NOMO-1 treated with dmso at 0.1 percent for 144 hours (cell line): ENCODE measurements around the gene CYP27A1.
"Not testable (repeated sequence)": the region's sequence is repeated elsewhere in the genome, so short reads cannot be mapped to it uniquely, and the experiment has no call there.

Experiments used
- DNase-seq: peaks from one replicate; lab custom pipeline; 2025; ENCODE audit not compliant: unreplicated experiment; lab: John Stamatoyannopoulos, UW

CYP27A1 gene

DNA sequence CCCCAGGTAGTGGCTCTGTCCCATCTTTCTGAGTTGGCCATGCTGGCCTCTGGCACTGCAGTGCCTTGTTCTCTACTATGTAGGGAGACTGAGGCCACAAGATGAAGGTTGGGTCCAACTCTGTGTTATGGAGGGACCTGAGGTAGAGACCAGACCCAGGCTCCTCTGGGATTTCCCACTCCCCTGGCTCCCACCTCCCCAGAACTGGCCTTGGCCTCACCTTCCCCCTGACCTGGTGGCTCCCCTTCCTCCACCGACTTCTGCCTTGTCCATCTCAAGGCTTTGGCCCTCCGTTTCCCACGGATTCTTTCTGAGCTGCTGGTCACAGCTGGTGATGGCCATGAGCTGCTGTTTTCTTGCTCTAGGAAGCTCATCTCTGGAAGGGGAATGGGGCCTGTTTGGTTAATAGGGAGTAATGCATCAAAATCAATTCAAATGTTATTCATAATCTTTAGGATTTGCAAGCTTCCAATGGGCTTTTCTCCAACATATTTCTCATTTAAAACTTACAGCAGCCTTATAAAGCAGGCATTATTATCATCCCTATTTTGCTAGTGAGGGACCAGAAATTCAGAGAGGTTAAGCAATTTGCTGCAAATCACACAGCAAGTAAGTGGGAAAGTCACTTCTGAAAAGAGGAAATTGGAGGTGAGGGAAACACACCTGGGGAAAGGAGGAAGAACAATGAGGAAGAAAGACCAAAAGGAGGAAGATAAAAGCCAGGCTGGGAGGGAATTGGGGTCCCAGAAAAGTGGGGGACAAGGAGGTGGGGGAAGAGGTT is 48.8 kb downstream of the CYP27A1 start:
- no peak for DNase-seq

DNA sequence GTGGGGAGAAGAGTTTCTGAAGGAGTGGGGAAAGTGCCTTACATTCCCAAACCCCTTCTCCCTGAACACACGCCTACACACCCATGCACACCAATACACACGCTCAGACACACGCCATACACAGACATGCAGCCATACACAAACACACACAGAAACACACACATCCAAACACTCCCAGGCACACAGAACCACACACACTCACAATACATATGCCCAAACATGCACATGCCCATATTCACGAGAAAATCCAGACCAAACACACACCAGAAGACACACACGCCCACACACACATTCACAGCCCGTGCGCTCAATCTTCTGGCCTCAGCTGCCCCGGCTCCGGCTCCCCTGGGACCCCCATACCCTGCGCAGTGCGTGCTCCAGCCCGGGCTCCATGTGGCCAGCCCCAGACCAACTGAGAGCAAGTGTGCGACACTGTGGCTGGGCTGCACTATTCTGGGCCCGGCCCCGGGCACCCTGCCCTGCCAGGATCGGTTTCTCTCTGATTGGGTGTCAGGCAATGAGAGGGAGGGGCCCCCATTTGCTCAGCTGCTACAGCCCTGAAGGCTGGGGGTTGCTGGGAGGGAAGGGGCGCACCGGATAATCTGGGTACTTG is 49.5 kb downstream of the CYP27A1 start, which contains the start of gene PRKAG3:
PRKAG3 (minus strand) TSS at position 426 of the 613 bp plus-strand sequence.
- DNase-seq, result no peak

DNA sequence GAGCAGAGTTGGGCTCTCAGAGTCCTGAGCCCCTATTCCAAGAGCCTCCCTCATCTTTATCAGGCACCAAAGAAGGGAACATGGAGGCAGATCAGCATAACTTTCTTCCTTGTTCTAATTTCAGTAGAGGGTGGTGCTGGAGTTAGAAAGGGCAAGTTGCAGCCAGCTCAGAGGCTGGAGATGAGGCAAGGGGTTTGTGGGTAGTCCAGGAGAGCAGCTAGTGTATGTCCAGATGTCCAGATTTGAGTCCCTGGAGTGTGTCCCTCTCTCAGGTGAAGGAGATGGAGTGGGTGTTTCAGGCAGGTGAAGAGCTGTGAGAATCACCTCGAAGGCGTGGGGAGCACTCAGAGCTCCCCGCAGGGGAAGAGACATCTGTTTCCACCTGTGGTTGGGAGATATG is 50.1 kb downstream of the CYP27A1 start:
- DNase-seq, result no peak

DNA sequence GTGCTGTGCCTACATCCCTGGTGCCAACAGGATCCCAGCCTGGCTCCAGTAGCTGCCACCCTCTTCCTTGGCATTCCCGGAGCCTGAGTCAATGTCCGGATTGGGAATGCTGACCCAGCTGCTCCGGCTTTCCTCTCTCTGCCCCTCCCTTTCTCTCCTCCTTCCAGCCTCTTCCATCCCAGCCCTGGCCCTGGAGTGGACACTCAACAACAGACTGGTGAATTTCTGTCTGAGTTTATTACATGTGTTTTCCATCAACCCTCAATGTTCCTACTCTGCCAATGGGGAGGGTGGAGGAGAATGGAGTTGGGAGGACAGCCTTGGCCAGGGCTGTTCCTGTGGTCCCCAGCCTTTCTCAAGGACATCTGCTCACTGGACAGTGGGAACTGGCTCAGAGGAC is 50.6 kb downstream of the CYP27A1 start:
- no peak for DNase-seq

DNA sequence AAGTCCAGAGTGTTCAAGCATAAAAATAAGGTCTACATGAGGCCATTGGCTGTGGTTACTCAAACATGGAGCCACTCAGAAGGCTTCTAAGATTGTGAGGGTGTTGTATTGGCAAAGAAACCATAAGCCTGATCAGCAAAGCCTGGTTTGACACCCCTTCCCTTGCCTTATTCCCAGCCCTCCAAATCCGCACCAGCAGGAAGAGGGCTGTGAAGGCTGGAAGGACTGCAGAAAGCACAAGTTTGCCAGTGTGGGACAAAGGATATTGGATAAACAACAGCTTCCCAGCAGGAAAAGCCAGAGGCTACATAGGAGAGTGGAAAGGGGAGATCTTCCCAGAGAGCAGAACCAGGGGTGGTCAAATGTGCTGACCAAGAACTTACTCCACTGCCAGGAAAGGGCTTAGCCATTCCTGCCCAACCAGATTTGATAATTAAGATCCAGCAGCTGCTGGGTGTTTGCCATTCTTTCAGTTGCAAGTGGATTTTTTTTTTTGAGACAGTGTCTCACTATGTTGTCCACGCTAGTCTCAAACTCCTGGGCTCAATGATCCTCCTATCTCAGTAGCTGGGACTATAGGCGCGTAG is 51.2 kb downstream of the CYP27A1 start:
- no peak for DNase-seq

DNA sequence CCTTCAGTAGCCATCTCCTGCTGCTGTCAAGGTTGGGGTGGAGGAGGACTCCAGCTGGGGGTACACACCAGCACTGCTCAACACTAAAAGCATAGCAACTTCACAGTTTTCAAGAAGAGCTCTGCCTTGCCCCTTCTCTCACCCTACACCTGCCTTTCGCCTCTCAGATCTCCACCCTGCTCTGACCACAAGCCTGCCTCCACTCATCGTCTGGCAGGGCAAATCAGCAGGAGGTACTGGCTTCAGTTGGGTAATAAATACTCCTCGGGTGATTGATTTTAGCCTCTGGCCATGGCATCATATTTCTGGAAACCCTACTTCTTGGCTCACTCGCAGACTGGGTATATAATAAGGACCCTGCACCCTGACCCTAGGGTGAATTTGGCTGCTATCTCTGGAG is 52.7 kb downstream of the CYP27A1 start:
- no peak for DNase-seq

DNA sequence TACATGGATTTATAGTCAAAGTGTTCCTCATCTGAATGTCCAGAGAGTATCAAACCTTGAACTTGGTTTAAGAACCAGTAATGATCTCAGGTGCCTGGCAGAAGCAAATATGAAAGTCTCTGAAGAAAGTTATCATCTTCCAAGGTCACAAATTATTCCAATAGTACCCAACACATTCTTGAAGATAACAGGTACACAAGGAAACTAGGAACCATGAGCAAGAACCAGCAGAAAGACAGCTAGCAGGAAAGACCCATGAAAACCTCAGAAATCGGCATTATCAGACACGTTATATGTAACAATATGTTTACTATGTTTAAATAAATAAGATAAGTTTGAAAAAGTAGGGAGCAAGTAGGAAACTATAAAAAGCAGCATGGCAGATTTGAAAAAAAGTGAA is 55.5 kb downstream of the CYP27A1 start:
- DNase-seq, result no peak

DNA sequence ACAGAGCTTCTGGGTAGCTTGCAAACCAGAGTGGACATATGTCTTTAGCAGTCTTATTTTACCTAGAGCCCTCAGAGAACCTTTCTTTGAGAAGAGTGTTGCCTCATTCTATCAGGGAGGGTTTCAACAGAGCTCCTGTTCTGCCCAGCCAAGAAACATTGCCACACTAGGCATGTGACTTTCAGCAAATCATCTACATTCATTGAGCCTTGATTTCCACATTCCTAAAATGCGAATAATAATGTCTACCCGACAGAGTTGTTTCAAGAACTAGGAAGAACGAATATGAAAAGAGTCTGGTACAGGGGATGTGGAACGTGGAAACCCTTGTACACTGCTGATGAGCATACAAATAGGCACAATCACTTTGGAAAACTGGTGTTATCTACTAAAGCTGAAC is 57.5 kb downstream of the CYP27A1 start:
- peak; percentile 54 for DNase-seq

DNA sequence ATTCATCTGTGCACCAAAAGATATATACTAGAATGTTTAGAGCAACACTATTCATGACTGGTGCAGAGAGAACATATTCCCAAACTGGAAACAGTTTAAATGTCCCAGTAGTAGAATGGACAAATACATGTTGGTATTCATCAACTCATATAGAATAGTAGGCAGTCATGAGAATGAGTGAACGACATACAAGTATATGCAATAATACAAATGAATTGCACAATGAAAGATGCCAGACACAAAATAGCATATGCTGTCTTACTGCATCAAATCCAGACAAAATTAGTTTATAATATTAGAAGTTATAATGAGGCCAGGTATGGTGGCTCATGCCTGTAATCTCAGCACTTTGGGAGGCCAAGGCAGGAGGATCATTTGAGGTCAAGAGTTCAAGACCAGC is 57.9 kb downstream of the CYP27A1 start:
- no peak for DNase-seq

DNA sequence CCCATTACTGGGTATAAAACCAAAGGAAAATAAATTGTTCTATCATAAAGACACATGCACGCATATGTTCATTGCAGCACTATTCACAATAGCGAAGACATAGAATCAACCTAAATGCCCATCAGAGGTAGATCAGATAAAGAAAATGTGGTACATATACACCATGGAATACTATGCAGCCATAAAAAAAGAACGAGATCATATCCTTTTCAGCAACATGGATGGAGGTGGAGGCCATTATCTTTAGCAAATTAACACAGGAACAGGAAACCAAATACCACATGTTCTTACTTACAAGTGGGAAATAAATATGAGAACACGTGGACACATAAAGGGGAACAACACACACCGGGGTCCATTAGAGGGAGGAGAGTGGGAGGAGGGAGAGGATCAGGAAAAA is 62.4 kb downstream of the CYP27A1 start:
- DNase-seq, result not testable (repeated sequence)

DNA sequence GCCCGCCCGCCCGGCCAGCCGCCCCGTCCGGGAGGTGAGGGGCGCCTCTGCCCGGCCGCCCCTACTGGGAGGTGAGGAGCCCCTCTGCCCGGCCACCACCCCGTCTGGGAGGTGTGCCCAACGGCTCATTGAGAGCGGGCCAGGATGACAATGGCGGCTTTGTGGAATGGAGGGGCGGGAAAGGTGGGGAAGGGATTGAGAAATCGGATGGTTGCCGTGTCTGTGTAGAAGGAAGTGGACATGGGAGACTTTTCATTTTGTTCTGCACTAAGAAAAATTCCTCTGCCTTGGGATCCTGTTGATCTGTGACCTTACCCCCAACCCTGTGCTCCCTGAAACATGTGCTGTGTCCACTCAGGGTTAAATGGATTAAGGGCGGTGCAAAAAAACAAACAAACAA is 65.0 kb downstream of the CYP27A1 start:
- DNase-seq, result not testable (repeated sequence)

DNA sequence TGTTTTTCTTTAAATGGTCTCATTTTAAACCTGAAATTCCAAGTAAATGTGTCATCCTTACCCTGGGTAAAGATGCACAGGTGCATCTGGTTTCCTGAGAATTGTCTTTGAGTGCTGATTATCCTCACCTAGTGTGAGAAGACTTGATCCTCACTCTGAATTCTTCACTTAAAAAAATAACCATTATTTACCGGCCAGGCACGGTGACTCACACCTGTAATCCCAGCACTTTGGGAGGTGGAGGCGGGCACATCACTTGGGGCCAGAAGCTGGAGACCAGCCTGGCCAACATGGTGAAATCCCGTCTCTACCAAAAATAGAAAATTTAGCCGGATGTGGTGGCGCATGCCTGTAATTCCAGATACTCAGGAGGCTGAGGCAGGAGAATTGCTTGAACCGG is 67.8 kb downstream of the CYP27A1 start:
- no peak for DNase-seq

DNA sequence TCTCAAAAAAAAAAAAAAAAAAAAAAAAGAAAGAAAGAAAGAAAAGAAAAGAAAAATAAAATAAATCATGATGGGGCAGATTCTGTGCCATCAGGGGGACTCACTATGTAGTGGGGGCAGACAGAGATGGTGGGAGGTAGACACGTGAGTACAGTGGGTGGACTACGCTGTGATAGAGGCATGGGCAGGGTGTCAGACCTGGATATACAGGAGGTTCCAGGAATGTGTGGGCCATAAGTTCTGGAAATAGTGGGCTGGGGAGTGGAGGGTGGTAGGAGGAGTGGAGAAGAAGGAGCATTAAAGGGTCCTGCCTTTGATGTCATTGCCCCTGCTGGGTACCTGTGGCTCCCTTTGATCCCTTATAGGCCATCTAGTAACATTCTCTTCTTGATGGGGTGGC is 68.8 kb downstream of the CYP27A1 start:
- no peak for DNase-seq

DNA sequence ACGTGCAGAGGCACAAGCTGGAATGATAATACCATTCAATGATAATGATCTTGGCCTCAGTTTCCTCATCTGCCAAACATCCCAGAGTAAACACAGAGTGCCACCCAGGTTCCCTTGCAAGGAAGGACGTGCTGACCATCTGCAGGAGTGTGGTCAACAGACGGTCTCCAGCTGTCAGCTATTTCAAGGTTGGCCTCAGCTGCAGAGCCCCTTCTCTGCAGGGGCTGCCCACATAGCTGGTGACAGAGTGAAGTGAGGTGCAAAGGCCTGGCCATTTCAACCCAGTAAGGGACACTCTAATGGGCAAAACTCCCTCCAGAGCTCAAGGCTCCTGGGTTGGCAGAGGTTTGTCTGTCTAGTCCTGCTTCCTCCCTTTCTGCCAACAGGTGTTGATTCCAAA is 69.3 kb downstream of the CYP27A1 start:
- no peak for DNase-seq

DNA sequence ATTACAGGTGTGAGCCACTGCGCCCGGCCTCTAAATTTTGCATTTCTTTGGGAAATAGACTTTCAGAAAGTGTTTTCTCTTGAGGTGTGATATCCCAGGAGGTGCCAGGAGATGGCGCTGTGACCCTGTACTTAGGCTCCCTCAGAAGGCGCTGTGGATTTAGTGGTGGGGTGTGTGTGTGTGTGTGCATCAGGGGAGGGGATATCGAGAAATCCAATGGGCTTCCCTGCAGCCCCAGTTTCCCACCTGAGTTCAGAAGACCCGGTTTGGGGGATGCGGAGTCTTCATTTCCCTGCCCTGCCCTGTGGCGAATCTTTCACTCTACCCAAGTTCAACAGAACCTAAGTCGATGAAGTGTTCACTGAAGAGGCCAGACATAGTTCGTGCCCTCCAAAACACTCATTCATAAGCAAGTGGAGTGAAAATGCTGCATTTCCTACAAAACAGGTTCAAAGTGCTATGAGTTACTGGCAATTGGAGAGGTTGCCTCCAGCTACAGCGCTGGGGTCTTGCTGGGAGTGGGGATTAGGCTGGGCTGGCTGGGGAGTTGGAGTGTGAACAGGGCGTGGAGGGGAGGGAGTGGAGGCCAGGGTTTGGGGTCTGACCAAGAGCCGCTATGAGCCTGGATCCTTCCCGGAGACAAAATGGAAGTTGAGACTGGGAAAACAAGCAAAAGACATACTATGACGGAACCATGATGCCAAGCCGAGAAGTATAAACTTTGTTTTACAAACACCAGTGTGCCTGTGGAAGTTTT is 71.1 kb downstream of the CYP27A1 start:
- DNase-seq, result peak; percentile 66

DNA sequence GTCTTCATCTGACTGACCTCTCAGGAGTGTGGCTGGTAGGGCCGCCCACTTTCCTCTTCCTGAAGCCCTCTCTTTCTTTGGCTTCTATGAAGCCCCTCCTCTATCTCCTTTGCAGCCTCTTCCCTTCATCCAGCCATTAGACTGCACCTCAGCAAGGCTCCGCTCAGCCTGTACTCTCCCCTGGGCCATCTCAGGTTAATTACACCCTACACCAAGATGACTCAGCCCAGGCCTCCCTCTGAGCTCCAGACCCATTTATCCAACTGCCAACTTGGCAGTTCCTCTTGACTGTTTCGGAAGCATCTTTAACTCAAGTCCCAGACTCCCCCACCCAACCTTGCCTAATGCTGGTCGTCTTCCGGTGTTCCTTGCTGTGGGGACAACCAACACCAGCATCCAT is 71.8 kb downstream of the CYP27A1 start:
- peak; percentile 90 for DNase-seq

DNA sequence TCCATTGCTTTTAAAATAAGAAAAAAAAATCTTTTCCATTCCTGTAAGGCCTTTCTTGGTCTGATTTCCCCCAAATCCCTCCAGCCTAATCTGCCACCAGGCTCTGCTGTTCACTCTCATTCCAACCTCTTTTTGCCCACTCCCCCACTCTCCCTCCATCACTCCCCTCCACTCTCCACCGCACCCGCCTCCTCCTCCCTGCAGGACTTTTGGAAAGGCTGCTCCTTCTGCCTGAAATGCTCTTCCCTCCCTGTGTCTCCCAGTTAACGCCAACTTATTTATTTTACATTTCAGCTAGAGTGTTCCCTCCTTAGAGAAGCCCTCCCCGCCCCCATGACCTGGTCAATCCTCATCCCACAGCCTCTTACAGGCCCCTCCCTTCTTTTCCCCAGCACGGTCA is 72.9 kb downstream of the CYP27A1 start:
- no peak for DNase-seq

DNA sequence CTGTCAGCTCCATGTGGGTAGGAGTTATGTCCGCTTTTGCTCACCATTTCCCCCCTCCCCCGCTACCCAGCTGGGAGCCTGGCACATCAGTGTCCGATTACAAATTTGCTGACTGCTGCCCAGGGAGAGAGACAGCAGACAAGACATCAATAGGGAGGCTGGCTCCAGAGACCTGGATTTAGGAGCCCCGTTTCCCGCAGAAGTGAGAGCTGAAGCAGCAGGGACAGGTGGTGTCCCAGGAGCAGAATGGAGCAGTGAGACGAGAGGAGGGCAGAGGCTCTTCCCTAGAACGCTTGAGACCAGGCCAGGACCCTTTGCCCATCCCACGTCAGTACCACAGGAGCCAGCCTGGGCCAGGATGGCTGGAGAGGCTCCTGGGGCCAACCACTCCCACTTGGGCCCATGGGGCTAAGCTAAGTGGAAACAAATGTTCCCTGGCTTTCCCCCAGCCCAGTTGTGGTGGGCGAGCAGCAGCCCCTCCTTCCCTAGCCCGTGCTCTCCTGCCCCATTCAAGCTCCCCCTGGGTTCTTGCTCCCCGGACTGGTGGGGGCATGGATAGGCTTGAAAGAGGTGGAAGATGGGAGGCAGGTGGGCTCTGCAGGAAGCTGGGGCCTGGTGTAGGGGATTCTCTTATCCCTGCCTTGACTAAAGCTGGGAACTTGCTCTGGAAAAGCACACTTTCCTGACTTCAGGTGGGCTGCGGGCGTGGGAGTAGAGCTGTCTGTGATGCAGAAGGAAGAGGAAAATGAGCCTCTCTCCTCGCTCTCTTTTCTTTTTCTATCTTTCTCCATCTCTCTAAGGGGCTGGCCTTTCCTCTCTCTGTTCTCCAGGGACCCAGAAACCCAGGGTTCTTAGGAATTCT is 73.6 kb downstream of the CYP27A1 start:
- no peak for DNase-seq

DNA sequence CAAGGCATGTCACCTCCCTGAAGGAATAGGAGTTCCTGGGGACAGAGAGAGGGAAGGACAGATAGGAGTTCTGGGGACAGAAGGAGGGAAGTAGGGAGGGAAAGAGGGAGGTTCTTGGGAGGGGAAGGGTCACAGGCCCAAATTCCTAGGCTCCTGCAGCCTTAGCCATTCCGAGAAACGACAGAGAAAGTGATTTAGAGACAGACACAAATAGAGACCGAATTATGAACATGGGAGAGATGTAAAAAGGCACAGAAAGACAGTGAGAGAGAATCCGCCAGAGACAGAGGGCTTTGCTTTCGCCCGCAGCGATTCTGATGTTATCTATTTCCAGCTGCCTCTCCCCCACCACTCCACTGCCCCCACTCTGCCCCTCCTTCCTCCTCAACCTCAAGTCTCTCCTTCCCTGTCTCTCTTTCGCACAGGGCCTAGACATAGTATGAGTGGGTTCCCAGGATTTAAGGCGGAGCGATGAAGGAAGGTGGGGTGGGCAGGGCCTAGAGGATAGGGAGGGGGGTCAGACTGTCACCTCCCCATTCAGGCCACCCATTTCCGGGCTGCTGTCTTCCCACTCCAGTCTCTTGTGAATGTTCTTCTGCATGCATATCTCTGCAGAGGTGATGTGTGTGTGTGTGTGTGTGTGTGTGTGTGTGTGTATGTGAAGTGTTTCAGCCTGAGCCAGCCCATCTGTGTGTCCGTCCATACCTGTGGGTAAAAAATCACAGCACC is 74.4 kb downstream of the CYP27A1 start:
- DNase-seq, result no peak

DNA sequence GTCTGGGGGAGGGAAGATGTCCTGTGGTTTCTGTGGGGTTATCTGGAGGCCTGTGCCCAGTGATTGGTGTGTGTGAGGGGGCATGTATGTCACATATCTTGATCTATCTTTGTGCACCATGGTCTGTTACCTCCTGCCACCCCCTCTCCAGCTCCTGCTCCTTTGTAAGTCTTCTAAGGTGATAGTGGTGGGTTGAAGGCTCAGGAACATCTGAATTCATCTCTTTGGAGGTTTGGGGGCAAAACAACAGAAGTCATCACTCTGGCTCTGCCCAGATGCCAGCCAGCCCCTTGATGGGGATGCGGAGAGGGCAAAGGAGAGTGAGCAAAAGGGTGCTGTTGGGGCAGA is 74.9 kb downstream of the CYP27A1 start:
- DNase-seq, result no peak
